HG02763 (cell line): ENCODE results near the gene APOA5.

Experiments used
- ATAC-seq: cut with Tn5 transposase; IDR thresholded peaks from one replicate; pipeline ENCODE4 v1.9.1; 2021; ENCODE audit warnings: mild to moderate bottlenecking, moderate library complexity; ENCODE audit not compliant: unreplicated experiment

APOA5 gene

DNA sequence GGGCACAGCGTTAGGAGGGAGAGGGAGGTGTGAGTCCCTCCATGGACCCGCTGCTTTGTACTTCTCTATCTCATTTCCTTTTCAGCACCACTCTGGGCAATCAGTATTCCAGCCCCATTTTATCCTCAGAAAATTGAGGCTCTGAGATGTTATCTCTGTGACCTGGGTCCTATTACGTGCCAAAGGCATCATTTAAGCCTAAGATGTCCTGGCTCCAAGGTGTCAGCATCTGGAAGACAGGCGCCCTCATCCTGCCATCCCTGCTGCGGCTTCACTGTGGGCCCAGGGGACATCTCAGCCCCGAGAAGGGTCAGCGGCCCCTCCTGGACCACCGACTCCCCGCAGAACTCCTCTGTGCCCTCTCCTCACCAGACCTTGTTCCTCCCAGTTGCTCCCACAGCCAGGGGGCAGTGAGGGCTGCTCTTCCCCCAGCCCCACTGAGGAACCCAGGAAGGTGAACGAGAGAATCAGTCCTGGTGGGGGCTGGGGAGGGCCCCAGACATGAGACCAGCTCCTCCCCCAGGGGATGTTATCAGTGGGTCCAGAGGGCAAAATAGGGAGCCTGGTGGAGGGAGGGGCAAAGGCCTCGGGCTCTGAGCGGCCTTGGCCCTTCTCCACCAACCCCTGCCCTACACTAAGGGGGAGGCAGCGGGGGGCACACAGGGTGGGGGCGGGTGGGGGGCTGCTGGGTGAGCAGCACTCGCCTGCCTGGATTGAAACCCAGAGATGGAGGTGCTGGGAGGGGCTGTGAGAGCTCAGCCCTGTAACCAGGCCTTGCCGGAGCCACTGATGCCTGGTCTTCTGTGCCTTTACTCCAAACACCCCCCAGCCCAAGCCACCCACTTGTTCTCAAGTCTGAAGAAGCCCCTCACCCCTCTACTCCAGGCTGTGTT is 37.2 kb upstream of the APOA5 start:
- no peak for ATAC-seq

DNA sequence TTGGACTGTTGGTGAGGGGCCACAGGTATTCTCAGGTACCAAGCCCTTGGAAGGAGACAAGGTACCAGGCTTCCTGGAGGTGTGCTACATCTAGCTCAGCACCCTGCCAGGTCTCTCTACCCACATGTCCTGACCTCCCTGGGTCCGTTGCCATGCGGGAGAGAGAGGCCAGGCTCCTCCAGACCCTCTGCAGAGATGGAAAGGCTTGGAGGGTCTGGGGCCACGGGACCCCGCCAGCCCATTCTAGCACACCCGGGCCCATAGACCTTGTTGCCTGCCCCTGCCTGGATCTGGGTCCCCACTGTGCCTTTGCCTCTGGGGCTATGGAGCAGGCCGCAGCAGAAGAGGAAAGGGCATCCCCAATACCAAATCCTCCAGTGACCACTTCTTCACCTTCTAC is 35.8 kb upstream of the APOA5 start:
- ATAC-seq = no peak

DNA sequence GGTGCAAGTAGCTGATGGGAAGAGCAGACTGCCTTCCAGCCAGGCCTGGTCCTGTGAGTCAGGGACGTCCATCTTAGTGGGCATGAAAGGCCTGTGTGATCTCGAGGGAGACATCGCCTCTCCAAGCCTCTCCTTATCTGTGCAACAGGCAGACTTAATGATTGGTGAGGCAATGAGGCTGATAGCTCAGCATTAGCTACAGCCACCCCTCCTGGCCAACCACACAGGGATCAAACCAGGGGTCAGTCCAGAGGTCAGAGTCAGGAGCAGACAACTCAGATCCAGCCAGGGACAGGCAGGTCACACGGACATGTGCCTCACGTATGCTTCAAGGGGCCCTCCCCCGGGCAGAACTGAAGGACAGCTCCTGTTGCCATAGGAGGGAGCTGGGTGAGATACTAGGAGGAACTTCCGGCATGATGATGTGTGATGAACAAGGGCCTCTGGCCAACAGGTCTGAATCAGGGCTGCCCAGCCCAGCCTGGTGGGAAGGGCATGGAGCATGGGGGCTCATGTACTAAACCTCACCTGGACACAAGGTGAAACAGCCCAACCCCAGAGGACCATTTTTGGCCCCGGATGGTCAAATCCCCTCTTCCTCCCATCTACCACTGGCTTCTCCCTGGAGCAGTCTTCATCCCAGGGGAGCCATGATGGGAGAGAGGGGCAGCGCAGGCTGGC is 35.2 kb upstream of the APOA5 start:
- ATAC-seq = no peak

DNA sequence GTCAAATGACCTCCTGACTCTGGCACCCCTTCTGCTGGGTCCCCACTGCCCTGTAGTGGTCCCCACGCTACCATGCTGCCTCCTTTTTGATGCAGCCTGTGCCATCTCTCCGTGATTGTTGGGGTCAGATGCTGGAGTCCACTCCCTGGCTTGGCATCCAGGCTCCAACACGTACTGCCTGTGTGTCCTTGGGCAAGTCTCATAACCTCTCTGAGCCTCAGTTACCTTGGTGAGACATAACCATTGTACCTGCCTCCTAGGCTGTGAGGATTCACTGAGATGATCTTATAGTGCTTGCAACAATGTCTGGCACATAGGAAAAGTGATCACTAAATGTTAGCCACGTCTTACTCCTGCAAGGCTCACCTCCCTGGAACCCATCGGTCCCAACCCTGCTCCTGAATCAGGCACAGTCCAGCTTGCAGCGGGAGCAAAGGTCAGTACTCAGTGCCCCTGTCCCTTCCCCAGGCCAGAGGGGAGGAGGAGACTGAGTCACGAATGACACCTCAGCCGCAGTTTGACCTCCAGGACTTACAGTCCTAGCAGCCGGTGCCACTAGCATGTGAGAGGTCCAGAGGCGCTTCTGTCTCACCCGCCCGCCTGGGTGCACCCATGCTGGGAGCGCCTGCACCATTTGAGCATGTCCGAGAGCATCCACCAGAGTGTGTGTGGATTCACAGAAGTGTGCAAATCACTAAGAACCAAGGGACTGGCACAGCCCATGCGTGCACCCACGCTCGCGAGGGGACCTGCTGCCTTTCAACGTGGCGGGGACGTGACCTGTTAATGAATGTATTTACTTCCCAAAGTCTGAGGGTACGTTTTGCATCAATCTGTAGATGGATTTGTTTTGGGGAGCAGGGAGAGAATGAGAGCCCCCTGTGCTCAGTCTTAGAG is 34.4 kb upstream of the APOA5 start:
- ATAC-seq = no peak

DNA sequence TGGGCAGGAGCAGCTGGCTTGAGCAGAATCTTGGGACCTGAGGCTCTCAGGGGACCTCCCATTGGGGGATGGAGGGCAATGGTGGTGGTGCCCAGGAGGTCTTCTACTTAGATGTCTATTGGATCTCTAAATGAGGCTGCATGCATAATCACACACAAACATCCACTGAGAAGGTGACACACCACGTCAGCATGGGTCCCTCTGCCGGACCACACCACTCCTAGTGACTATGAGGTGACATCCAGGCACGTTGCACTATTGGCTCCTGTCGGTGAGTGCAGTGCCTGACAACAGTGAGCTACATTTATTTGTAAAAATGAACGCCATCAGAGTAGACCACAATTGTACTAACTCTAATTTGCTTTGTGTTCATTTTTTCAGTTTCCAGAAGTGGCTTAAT is 33.8 kb upstream of the APOA5 start:
- no peak for ATAC-seq

DNA sequence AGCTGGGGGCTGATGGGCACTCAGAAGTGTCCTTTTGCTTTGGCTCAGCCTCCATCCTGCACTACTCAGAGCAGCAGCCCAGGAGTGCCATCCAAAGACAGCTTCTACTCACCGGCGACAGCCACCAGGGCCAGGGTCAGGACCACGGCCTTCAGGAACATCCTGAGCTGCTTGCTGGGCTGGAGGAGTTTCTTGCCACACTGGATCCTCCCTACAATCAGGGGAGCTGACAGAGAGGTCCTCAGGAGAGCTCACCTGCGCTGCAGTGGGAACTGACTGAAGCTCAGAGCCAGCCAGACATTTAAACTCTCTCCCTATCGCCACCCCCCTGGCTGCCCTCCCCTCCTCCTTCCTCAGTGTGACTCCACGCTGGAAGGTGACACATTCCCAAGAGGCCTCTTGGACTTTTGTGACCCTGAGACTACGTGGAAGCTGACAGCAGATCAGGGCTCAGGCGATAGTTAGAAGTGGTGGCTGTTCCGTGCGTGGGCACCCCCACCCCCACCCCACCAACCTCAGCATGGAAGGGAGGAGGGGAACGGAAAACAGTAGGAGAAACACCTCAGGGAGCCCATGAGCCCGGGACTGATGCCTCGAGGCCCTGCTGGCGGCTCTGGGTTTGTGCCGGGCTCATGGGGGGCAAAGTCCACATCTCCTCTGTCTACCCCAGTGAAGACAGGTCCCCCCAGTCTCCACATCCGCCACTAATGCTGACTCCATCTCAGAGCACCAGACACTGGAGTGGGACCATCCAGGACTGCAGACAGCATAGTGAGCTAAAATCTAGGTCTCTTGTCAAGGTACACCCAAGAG is 31.6 kb upstream of the APOA5 start, which contains the start of gene APOA4:
Gene APOA4, minus strand, starts transcription at position 274 of the 813 bp plus-strand sequence. Its CDS starts 113 bp downstream, at position 161.
- no peak for ATAC-seq

DNA sequence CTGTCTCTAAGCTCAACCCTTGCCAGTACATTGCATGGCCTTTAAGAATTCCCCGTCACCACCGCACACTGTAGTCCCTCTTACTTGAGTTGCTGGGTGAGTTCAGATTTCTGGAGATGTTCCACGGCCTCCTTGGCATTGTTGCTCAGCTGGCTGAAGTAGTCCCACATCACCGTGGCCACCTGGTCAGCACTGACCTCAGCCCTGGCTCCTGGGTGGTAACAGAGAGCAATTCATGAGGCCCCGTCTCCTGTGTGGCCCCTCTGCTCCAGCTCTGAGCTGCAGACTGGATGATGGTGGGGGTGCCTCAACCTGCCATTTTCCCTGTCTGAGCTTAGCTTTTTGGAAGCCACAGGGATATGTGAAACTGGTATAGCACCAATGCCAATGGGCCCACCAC is 30.9 kb upstream of the APOA5 start:
- no peak for ATAC-seq

DNA sequence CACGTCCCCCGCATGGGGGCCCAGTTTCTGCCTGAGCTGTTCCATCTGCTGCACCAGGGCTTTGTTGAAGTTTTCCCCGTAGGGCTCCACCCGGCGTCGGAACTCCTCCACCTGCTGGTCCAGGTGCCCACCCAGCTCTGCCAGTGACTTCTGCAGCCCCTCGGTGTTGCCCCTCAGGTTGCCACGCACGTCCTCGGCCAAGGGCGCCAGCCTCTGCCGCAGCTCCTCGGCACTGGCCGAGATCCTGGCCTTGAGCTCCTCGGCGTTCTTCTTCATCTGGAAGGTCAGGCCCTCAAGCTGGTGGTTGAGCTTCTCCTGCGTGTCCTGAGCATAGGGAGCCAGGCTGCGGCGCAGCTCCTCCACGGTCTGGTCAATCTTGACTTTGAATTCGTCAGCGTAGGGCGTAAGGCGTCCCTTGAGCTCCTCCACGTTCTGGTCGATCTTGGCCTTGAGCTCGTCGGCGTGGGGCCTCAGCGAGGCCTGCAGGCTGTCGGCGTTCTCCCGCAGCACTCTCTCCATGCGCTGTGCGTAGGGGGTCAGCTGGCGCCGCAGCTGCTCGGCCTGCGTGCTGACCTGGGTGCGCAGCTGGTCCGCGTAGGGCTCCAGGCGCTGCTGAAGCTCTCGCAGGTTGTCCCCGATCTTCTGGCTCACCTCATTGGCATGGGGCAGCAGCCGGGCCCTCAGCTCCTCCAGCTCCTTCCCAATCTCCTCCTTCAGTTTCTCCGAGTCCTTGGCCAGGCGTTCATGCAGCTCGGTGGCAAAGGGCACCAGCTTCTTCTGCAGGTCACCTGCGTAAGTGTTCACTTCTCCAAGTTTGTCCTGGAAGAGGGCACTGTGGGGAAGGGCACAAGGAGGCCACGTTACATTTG is 29.6 kb upstream of the APOA5 start:
- no peak for ATAC-seq

DNA sequence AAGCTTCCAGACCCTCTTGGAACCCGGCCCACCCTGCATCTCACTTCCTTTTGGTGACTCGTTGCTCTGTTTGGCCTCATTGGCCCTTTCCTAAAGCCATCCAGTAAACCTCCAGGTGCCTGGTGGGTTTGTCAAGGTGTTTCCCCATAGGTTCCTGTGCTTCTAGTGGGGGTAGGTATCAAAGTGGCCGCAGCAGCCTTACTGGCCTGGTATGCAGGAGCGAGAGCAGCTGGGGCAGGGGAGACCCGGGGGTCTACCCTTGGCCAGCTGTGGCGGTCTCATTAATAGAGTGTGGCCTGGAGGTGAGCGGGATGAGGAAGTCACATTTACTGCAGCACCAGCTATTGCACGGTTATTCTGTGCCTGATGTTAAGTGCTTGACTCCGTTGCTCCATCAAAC is 27.4 kb upstream of the APOA5 start:
- no peak for ATAC-seq

DNA sequence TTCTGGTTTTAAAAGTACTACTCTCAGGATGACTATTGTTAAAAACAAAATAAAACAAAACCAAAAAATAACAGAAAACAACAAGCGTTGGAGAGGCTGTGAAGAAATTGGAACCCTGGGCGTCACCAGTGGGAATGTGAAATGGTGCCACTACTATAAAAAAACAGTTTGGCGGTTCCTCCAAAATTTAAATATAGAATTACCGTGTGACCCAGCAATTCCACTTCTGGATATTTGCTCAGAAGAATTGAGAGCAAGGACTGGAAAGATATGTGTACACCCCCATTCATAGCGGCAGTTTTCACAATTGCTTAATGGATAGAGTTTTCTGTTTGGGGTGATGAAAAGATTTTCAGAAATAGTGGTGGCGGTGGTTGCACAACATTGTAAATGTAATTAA is 22.8 kb upstream of the APOA5 start:
- ATAC-seq = no peak

DNA sequence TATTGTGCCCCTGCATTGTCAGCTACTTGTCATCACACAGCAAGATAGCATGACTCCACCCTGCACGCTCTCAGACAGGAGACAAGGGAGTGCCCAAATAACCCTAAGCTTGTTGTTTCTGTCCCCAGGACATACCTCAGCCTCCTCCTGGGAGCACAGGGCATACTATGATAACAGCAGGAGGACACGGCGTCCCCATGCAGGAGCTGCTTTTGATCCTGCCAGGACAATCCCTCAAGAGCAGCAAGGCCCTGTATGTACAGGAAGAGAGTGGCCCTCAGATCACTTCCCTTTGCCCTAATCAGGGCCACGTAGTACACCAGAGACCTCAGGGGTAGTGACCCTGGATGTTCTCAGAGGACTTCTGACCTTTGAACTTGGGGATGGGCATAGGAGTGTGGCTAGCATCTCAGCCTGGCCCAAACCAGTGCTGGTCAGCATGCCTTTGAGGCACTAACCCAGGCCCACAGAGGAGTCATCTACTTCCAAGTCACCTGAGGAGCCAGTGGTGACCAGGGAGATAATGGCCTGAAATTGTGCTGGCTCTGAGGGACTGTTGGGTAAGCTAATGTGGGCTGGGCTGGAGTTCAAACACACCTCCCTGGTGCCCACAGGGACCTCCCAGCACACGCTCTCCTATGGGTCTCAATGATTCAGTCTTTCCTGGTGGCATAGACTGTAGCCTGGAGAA is 22.2 kb upstream of the APOA5 start:
- ATAC-seq = no peak

DNA sequence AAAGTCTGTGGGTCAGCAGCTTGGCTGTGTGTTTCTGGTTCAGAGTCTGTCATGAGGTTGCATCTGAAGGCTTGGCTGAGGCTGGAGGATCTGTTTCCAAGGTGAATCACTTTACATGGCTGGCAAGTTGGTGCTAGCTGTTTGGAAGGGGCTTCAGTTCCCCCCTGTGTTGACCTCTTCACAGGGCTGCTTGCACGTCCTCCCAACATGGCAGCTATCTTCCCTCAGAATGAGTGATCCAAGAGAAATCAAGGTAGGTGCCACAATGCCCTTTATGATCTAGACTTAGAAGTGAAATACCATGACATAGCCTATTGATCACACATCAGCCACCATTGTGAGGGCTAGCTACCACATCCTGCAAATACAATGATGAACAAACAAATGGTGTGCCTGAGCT is 21.5 kb upstream of the APOA5 start:
- no peak for ATAC-seq

DNA sequence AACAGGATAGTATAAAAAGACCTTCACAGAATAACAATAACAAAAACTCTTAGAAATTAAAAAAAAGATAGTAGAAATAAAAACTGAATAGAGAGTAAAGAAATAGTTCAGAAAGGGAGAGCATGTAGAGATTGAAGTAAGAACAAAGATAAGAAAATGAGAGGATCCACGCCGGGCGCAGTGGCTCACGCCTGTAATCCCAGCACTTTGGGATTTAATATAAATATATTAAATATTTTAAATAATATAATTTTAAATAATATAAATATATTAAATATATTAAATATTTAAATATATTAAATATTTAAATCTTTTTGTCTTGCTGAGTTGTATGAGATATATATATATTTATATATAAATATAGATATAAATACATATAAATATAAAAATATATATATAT is 20.4 kb upstream of the APOA5 start:
- ATAC-seq = no peak

DNA sequence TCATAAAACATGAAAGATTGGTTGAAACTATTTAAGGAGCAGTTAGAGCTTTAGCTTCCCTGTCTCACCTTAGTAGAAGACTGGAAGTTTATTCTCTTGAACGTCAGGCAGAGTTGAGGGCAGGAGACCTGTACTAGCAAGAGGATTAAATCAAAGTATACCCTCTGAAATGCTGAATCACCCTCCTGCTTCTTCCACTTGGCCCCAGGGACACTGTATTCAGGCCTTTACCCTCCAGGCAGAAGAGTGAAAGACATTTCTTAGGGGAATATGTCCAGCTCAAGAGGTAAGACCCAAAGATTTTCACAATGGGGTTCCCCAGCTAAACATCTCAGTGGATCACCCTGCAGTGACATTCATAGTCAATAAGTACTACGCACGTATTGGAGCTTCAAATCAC is 19.5 kb upstream of the APOA5 start:
- no peak for ATAC-seq

DNA sequence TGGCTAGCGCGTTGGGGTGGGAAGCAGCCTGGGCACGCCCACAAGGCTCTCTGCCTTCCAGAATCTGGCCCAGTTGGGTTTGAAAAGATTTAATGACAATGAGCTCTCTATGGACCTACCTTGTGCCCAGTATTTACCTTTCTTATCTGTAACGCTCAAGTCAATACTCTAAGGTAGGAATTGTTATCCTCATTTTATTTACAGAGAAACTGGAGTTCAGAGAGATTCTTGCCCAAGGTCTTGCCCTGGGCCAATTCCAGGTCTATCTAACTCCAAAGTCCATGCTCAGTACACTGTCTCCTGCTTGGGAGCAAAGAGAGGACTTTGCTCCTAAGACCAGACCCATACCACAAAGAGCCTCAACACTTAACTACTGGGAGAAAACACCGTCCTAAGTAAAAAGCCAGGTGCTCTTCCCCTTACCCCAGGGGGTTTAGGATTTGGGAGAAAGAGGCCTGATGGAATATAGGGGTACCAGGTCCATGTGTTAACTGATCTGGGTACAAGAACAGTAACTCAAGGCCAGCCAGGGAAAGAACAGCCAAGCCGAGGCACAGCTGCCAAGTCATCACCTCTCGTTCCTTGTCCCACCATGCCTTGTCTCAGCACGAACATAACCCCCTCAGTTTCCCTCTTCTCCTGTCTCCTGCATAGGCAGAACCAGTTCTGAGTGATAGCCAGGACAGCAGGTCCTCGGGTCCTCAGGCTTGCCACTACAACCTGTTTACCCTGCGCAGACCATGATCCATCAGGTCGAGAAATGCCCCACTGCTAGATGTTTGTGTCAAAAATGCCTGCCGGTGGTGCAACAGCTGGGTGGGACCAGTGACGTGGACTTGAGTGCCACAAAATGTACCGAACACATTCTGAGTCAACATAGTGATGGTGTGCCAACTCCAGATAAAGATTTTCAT is 16.8 kb upstream of the APOA5 start:
- no peak for ATAC-seq

DNA sequence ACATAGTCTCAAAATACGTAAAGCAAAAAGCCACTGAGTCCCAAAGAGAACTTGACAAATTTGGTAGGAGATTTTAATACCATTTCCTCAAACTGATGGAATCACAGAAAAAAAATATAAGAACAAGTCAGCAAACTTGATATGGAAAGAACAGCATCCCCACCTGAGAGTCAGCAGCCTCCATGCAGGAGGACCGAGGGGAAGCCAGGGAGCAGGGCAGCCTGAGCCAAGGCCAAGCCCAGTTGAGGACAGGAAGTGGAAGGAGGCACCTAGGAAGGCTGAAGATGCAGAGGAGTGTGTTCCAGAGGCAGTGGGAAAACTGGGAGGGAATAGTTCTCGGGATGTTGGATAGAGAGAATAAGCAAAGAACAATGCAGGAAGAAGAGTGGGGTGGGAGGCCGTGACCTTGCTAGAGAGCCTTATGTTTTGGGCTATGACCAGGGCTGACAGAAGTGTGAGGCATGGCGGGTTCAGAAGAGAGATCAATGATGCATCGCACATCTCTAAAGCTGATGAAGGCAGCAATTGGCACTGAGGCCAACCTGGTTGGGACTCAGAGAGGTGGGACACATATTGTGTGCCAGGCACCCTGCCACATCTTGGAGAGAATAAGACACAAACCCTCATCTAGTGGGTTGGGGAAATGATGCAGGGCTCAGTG is 16.1 kb upstream of the APOA5 start:
- no peak for ATAC-seq

DNA sequence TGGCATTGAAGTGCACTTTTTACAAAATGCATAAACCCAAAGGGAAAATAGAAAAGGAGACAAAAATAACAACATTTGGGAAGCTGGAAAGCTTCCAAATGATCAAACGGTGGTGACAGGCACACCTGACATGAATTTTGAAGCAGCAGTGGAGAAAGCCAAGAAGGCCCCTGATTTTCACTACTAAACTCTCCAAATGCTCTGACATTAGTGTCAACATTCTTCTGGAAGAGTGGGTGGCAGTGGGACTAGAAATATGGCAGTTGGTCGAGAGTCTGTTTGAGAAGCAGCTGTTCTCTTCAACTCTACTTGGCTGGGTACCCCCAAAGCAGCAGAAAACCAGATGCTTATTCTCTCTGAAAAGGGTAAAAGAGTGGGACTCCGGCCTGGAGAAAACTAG is 12.3 kb upstream of the APOA5 start:
- no peak for ATAC-seq
